ENCODE measurements around the gene SEC23A. TPM values are rescaled to one million over a fixed set of nuclear protein-coding genes. Genes with fewer than 3 reads are reported as not detected.
"Not testable (repeated sequence)": the region's sequence is repeated elsewhere in the genome, so short reads cannot be mapped to it uniquely, and the experiment has no call there.

The SEC23A gene
- total RNA-seq, 2 donors from 2014 or later, result 176 to 207 TPM

- intact Hi-C loops (cut with DNase I); DNase-seq (ENCODE audit: low spot score): not testable (repeated sequence)
Observed at GRCh38 chr14:39099215-39099614, 3.8 kb downstream of the SEC23A start.

GRCh38 chr14:39097159-39097558 is 5.9 kb downstream of the SEC23A start:
- intact Hi-C loops (cut with DNase I), result no loop called here

GRCh38 chr14:39094515-39094914 is 8.5 kb downstream of the SEC23A start:
- intact Hi-C loops (cut with DNase I), result no loop called here
- DNase-seq (ENCODE audit: low spot score), result no peak

More at GRCh38 chr14:39097159-39097558, 5.9 kb downstream of the SEC23A start:
- DNase-seq (ENCODE audit: low spot score), result no peak

- intact Hi-C loops (cut with DNase I), result no loop called here
- DNase-seq (ENCODE audit: low spot score), result no peak
Observed at GRCh38 chr14:39091716-39092115, 11.3 kb downstream of the SEC23A start.

DNA sequence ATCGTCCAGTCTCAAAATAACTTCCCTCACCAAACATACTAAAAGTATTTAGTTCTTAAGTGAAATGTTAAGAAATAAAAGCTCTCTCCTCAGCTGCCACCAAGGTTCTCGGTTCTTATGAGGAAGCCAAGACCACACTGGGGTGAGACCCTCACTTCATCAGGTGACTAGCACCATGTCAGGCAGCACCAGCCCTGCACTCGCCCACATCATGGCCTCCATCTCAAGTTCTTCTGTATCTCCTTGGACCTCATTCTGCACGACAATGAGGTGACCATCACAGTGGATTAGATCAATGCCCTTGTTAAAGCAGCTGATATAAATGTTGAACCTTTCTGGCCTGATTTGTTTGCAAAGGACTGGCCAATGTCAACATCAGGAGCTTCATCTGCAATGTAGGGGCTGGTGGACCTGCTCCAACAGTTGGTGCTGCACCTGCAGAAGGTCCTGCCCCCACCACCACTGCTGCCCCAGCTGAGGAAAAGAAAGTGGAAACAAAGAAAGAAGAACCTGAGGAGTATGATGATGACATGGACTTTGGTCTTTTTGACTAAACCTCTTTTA is 12.4 kb downstream of the SEC23A start:
- DNase-seq (ENCODE audit: low spot score), result no peak
- intact Hi-C loops (cut with DNase I), result no loop called here

DNA sequence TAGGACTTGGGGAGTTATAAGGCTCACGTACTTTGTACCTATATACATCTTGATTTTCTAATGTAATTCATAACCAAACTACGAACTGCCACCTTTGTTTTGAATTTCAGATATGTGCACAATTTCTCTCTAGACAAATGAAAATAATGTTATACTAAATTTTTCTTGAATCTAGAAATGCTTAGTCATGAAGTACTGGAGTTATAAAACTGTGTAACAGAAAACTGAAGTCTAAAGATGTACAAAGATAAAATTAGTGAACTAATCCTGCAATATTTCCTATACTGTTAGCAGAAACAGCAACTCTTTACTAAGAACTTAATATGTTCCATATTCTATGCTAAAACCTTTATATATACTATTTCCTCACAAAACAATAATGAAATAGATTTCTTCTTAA is 15.5 kb downstream of the SEC23A start:
- no peak for DNase-seq (ENCODE audit: low spot score)

DNA sequence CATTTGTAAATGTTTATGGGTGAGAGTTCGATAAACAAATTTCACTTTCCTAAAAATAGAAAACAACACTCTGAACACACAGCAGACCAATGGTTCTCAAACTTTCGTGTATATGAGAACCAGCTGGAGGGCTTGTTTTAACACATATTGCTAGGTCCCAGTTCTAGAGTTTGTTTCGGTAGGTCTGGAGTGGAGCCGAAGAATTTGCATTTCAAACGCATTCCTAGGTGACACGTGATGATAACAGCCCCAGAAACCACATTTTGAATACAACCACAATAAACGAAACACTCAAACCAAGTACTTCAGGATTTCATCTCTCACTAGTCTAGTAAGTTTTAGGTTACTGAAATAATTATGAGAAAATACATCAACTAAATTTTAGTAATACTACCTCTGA is 17.1 kb downstream of the SEC23A start:
- intact Hi-C loops (cut with DNase I), result no loop called here
- DNase-seq (ENCODE audit: low spot score), result no peak

More for the DNA sequence above, 15.5 kb downstream of the SEC23A start:
- intact Hi-C loops (cut with DNase I), result no loop called here

- DNase-seq (ENCODE audit: low spot score), result no peak
Observed at GRCh38 chr14:39083127-39083526, 19.9 kb downstream of the SEC23A start.

GRCh38 chr14:39080886-39081285 is 22.1 kb downstream of the SEC23A start:
- intact Hi-C loops (cut with DNase I), result no loop called here
- DNase-seq (ENCODE audit: low spot score), result no peak

More at GRCh38 chr14:39083127-39083526, 19.9 kb downstream of the SEC23A start:
- intact Hi-C loops (cut with DNase I), result no loop called here

DNA sequence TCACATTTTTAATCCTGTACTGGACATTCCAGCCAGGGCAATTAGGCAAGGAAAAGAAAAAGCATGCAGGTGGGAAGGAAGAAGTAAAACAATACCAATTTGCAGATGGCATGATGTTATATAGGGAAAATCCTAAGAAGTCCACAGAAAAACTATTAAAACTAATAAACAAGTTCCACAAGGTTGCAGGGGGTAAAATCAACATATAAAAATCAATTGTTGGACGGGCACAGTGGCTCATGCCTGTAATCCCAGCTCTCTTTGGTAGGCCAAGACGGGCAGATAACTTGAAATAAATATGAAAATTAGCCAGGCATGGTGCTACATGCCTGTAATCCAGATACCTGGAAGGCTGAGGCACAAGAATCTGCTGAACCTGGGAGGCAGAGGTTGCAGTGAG is 31.9 kb downstream of the SEC23A start:
- no peak for DNase-seq (ENCODE audit: low spot score)
- intact Hi-C loops (cut with DNase I), result no loop called here

GRCh38 chr14:39069923-39070322 is 33.1 kb downstream of the SEC23A start:
- DNase-seq (ENCODE audit: low spot score), result no peak
- intact Hi-C loops (cut with DNase I), result no loop called here

- intact Hi-C loops (cut with DNase I); DNase-seq (ENCODE audit: low spot score): not testable (repeated sequence)
Observed at GRCh38 chr14:39069169-39069805, 33.7 kb downstream of the SEC23A start.

- intact Hi-C loops (cut with DNase I), result no loop called here
- no peak for DNase-seq (ENCODE audit: low spot score)
Observed at GRCh38 chr14:39060818-39061437, 42.1 kb downstream of the SEC23A start.

GRCh38 chr14:39055786-39056474 is 47.1 kb downstream of the SEC23A start:
- DNase-seq (ENCODE audit: low spot score), result no peak
- intact Hi-C loops (cut with DNase I), result no loop called here

DNA sequence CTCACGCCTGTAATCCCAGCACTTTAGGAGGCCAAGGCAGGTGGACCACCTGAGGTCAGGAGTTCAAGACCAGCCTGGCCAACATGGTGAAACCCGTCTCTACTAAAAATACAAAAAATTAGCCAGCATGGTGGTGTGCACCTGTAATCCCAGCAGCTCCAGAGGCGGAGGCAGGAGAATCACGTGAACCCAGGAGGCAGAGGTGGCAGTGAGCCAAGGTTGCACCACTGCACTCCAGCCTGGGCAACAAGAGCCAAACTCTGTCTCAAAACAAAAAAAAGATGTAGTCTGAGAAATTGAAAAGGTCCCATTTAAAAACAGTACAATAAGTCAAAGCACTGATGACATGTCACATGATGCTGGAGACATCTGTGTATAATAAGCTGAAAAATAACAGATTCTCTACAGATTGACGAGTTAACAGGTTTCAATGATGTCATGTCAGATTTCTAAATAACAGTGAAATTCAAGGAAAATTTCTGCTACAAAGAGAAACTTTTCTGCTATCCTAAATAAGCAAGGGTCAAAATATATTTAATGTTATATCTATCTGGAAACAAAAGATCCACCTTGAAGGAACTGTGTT is 50.1 kb downstream of the SEC23A start:
- DNase-seq (ENCODE audit: low spot score); intact Hi-C loops (cut with DNase I): not testable (repeated sequence)

GRCh38 chr14:39050389-39050788 is 52.6 kb downstream of the SEC23A start:
- intact Hi-C loops (cut with DNase I), result no loop called here

DNA sequence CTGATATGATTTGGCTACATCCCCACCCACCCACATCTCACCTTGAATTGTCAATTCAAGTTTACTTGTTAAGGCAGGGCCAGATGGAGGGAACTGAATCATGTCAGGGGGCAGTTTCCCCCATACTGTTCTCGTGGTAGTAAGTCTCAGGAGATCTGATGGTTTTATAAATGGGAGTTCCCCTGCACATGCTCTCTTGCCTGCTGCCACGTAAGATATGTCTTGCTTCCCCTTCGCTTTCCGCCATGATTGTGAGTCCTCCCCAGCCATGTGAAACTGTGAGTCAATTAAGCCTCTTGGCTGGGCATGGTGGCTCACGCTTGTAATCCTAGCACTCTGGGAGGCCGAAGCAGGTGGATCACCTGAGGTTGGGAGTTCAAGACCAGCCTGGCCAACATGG is 57.1 kb downstream of the SEC23A start:
- intact Hi-C loops (cut with DNase I), result not testable (repeated sequence)

More at GRCh38 chr14:39050389-39050788, 52.6 kb downstream of the SEC23A start:
- DNase-seq (ENCODE audit: low spot score), result no peak

GRCh38 chr14:39043352-39043943 is 59.6 kb downstream of the SEC23A start:
- intact Hi-C loops (cut with DNase I), result no loop called here
- no peak for DNase-seq (ENCODE audit: low spot score)

More for the DNA sequence above, 57.1 kb downstream of the SEC23A start:
- not testable (repeated sequence) for DNase-seq (ENCODE audit: low spot score)

- intact Hi-C loops (cut with DNase I), result no loop called here
- DNase-seq (ENCODE audit: low spot score), result no peak
Observed at GRCh38 chr14:39040529-39040928, 62.5 kb downstream of the SEC23A start.

Measured in posterior vena cava (tissue), 2 donors.